GM10248 (cell line): ENCODE data around the gene PTP4A2.

Experiments used
- CTCF ChIA-PET: fragments of 300-600 bp; sonication (Branson Sonifier 250); formaldehyde crosslinking; extraction: SDS; loops from one replicate; lab custom pipeline; 2021; ENCODE audit warnings: antibody characterized with exemption; lab: Yijun Ruan, JAX
- POLR2A ChIA-PET: fragments of 350-650 bp; sonication (Branson Sonifier 250); formaldehyde crosslinking; extraction: SDS; loops from one replicate; lab custom pipeline; 2020; ENCODE audit warnings: antibody characterized with exemption; lab: Yijun Ruan, JAX
- DNase-seq: peaks from one replicate; pipeline ENCODE4 v3.0.0; 2012; ENCODE audit errors: extremely low spot score
- CTCF ChIP-seq: IDR thresholded peaks from 2 replicates; pipeline ENCODE4 v1.5.1; 2012; ENCODE audit warnings: mild to moderate bottlenecking, low read depth; ENCODE audit errors: extremely low read depth, missing control alignments, control extremely low read depth

PTP4A2 gene

DNA sequence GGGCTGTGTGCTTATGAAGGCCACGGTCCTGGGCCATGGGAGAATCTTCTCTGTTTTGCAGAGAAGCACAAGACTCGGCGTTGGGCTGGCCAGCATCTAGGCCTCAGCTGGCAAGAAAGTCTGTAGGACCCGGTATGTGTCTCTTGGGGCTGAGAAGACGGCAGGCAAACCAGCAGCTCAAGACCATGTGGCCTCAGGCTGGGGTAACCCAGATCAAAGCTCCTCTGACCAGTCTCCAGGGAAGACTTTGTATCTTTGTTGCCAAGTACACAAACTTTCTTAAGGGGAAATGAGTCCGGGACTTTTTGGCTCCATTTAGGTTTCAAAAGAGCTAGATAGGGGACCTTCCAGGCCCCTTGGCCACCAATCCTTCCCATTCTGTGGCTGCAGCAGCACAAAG, 60.1 kb downstream of the PTP4A2 start:
- no peak for TF ChIP-seq CTCF
- CTCF ChIA-PET, result interaction anchor here (0.9 to 1.7 kb wide), 5 partner anchors 12 to 66 kb away, joined by 3 to 4 read pairs (median 3); no protein-coding TSS in a partner anchor
- POLR2A ChIA-PET, result no interaction called here
- no peak for DNase-seq

DNA sequence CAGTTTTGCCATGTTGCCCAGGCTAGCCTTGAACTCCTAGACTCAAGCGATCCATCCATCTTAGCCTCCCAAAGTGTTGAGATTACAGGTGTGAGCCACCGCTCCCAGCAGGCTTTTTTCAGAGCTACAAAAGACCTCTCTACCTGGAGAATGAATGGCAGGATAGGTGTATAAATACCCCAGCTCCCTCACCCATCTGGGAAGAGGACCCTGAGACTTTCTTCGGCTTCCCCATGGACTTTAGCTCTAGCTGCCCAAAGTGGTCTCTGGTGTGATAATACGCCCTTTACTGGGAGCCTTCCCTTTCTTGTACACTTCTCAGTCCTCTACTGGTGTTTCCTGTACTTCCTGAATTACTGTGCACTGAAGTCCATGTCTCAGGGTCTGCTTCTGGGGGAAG, 60.6 kb downstream of the PTP4A2 start:
- ChIA-PET POLR2A (no interaction called here), CTCF (interaction anchor here (1.2 to 1.7 kb wide), 4 partner anchors 12 to 66 kb away, joined by 3 to 7 read pairs (median 4); no protein-coding TSS in a partner anchor)
- no peak for DNase-seq
- TF ChIP-seq CTCF, result no peak

DNA sequence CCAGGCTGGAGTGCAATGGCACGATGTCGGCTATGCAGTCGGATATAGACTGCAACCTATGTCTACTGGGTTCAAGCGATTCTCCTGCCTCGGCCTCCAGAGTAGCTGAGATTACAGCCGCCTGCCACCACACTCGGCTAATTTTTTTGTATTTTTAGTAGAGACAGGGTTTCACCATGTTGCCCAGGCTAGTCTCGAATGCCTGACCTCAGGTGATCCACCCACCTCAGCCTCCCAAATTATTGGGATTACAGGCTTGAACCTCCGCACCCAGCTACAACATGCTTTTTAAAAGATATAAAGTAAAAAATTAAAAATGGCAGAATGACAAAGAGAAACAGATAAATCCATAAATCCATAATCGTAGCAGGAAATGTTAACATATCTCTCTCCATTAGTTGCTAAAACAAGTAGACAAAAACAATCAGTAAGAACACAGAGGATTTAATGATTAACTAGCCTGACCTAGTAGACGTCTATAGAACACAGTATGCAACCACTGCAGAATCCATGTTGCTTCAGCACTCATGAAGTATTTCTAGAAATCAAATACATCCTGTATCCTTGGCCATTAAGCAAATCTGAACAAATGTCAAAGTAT, 62.4 kb downstream of the PTP4A2 start:
- POLR2A ChIA-PET, result no interaction called here
- TF ChIP-seq CTCF, result no peak
- no peak for DNase-seq
- CTCF ChIA-PET, result interaction anchor here (1.7 kb wide), 1 partner anchor 29 kb away, joined by 7 read pairs; no protein-coding TSS in a partner anchor

- ChIA-PET CTCF (no interaction called here), POLR2A (no interaction called here)
- no peak for TF ChIP-seq CTCF
- no peak for DNase-seq
Observed at GRCh38 chr1:31874942-31875341, 63.2 kb downstream of the PTP4A2 start.

DNA sequence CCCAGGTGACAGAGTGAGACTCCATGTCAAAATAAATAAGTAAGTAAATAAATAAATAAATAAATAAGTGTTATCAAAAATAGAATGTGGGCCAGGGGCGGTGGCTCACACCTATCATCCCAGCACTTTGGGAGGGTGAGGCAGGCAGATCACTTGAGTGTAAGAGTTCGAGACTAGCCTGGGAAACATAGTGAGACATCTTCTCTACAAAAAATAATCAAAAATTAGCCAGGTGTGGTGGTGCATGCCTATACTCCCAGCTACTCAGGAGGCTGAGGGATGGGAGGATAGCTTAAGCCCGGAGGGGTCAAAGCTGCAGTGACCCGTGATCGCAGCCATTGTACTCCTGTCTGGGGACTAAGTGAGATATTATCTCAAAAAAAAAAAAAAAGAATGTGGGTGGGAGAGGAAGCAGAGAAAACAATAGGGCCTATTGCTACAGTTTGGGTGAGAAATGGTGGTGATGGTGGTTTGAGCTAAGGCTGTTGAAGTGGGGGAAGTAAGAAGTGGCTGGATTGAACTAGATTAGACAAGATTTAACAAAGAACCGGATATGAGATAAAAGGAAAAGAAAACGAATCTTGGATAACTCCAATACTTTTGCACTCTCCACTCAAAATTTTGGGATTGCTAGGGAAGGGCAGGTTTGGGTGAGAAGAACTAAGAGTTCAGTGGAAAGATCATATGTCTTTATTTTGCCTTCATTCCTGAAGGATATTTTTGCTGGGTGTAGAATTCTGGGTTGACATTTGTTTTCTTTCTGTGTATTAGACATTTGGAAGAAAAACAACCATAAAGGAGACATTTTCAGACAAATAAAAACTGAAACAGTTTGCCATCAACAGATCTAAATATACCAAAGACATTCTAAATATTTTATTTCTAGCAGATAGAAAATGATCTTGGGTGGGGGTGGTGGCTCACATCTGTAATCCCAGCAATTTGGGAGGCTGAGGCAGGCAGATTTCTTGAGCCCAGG, 65.2 kb downstream of the PTP4A2 start:
- ChIA-PET CTCF (interaction anchor here (1.2 to 1.6 kb wide), 2 partner anchors 14 to 32 kb away, joined by 3 to 4 read pairs; no protein-coding TSS in a partner anchor), POLR2A (no interaction called here)
- no peak for TF ChIP-seq CTCF
- no peak for DNase-seq

GRCh38 chr1:31871703-31872102, 66.5 kb downstream of the PTP4A2 start:
- ChIA-PET CTCF (interaction anchor here (1.0 to 1.6 kb wide), 5 partner anchors 10 to 92 kb away, joined by 3 to 4 read pairs (median 4); no protein-coding TSS in a partner anchor), POLR2A (interaction anchor here (0.6 kb wide), 1 partner anchor 220 kb away, joined by 13 read pairs; no protein-coding TSS in a partner anchor)
- TF ChIP-seq CTCF, result no peak
- DNase-seq, result no peak
